SK-N-SH treated with all-trans-retinoic acid at 6 μM for 48 hours (cell line): ENCODE measurements around the gene VPS35L.

Source experiments
- ARNTL ChIP-seq: fragments of 450-650 bp; formaldehyde crosslinking; IDR thresholded peaks from 2 replicates; pipeline ENCODE4 v1.5.0; 2020; ENCODE audit warnings: low read depth, mild to moderate bottlenecking, moderate library complexity, borderline replicate concordance
- OSR1 ChIP-seq: fragments of 250-450 bp; sonication (Bioruptor Pico); IDR thresholded peaks from 2 replicates; pipeline ENCODE4 v1.8.0; 2022; ENCODE audit warnings: moderate library complexity, mild to moderate bottlenecking, inconsistent platforms
- ZFP3 ChIP-seq: fragments of 250-450 bp; sonication (Bioruptor Pico); IDR thresholded peaks from 2 replicates; pipeline ENCODE4 v1.5.0; 2020; ENCODE audit warnings: mild to moderate bottlenecking, moderate library complexity
- ZFP30 ChIP-seq: fragments of 450-650 bp; formaldehyde crosslinking; IDR thresholded peaks from 2 replicates; pipeline ENCODE4 v1.5.0; 2022; ENCODE audit warnings: mild to moderate bottlenecking, moderate library complexity
- TF ChIP-seq, protein P1 (sequence below): fragments of 250-450 bp; sonication (Bioruptor Pico); IDR thresholded peaks from 2 replicates; pipeline ENCODE4 v1.5.0; 2020; ENCODE audit warnings: mild to moderate bottlenecking, moderate library complexity
- TF ChIP-seq, protein P2 (sequence below): fragments of 250-450 bp; sonication (Bioruptor Pico); IDR thresholded peaks from 2 replicates; pipeline ENCODE4 v1.5.1; 2021; ENCODE audit warnings: mild to moderate bottlenecking, moderate library complexity

DNA sequence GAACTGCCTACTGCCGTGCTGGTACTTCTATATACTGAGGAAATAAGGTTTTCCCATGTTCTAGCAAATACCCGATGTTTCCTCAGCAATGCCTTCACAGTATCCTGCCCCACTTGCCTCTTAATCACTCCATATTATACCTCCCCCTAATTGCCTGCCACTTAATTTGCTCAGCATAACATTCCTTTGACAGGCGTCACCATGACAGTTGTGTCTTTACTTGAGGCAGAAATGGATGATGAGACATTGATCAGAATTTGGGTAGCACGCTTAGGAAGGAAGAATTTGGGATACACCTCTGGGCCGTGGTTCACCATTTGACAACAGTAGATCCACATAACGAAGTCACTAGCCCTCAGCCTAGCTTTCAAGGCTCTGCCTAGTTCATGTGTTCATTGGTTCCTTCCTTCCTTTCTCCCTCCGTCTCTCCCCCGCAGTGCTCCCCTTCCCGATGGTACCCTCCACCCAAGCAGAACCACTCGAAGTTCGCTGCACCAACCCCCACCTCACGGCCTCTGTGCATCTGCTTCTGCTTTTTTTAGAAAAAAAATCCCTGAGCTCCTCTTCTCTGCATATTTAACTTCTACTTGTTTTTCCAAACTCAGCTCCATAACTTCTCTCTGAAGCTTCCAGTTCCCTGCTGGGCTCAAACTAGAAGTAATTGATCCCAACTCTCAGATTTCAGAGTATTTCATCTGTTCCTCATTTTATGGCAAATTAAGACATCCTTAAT is 182.0 kb downstream of the VPS35L start:
- no peak for TF ChIP-seq ARNTL
- TF ChIP-seq ZFP30 (CRISPR knock-in tag), result no peak
- TF ChIP-seq ZFP3 (CRISPR knock-in tag), result no peak
- TF ChIP-seq, protein P1, sequence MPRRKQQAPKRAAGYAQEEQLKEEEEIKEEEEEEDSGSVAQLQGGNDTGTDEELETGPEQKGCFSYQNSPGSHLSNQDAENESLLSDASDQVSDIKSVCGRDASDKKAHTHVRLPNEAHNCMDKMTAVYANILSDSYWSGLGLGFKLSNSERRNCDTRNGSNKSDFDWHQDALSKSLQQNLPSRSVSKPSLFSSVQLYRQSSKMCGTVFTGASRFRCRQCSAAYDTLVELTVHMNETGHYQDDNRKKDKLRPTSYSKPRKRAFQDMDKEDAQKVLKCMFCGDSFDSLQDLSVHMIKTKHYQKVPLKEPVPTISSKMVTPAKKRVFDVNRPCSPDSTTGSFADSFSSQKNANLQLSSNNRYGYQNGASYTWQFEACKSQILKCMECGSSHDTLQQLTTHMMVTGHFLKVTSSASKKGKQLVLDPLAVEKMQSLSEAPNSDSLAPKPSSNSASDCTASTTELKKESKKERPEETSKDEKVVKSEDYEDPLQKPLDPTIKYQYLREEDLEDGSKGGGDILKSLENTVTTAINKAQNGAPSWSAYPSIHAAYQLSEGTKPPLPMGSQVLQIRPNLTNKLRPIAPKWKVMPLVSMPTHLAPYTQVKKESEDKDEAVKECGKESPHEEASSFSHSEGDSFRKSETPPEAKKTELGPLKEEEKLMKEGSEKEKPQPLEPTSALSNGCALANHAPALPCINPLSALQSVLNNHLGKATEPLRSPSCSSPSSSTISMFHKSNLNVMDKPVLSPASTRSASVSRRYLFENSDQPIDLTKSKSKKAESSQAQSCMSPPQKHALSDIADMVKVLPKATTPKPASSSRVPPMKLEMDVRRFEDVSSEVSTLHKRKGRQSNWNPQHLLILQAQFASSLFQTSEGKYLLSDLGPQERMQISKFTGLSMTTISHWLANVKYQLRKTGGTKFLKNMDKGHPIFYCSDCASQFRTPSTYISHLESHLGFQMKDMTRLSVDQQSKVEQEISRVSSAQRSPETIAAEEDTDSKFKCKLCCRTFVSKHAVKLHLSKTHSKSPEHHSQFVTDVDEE (CRISPR knock-in tag), result no peak
- TF ChIP-seq OSR1 (CRISPR knock-in tag), result no peak
- TF ChIP-seq, protein P2, sequence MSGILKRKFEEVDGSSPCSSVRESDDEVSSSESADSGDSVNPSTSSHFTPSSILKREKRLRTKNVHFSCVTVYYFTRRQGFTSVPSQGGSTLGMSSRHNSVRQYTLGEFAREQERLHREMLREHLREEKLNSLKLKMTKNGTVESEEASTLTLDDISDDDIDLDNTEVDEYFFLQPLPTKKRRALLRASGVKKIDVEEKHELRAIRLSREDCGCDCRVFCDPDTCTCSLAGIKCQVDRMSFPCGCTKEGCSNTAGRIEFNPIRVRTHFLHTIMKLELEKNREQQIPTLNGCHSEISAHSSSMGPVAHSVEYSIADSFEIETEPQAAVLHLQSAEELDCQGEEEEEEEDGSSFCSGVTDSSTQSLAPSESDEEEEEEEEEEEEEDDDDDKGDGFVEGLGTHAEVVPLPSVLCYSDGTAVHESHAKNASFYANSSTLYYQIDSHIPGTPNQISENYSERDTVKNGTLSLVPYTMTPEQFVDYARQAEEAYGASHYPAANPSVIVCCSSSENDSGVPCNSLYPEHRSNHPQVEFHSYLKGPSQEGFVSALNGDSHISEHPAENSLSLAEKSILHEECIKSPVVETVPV, result no peak
